HG02678 (cell line): ENCODE results near the gene MRPL27.

Source experiments
- ATAC-seq: cut with Tn5 transposase; IDR thresholded peaks from one replicate; pipeline ENCODE4 v1.9.1; 2021; ENCODE audit warnings: mild to moderate bottlenecking, moderate library complexity; ENCODE audit not compliant: unreplicated experiment

MRPL27 gene

GRCh38 chr17:50319306-50320004, 53.5 kb downstream of the MRPL27 start:
- ATAC-seq, result no peak

DNA sequence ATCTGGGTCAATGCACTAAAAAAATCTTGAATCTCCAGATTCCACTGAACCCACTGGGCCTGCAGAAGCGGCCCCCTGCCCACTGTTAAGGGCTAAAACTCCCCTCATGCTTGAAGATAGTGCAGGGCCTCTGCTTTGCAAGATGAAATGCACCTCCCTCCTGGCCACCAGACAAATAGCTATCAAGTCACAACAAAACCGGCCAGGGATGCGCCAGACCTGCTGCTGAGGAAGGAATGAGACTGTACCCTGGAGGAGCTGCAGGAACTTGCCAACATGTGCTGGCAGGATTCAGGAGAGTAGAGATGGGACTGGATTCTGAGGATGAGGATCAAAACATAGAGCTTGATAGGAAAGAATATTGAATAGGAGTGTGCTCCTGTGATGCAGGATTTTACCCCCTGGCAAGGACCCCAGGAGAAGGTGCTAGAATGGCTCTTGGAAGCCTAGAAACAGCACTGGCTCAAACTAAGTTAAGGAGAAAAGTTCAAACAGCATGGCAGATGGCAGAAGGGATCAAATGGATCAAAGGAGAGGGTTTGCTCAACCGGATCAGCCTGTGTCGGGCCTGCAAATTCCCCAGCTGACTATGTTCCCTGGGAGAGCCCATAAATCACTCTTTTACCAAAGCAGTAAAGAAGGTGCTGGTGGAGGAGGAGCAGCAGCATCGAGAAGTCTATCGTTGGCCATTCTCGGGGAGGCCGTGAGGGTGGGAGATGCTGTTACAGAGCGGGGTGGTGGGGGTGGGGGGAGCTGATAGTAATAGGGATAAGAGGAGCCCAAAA, 54.3 kb downstream of the MRPL27 start:
- ATAC-seq, result no peak
